Activated naive CD4-positive, alpha-beta T cell treated with anti-CD3 and anti-CD28 coated beads for 36 hours (primary cell): ENCODE data around the gene CUL1. TPM values are rescaled to one million over a fixed set of nuclear protein-coding genes. Genes with fewer than 3 reads are reported as not detected.
A peak's percentile ranks its signal among the peaks of the same experiment; 100 is the strongest.

ENCODE experiments used
- CTCF ChIA-PET: fragments of 350-600 bp; sonication (Branson Sonifier 250); formaldehyde crosslinking; loops from one replicate; lab custom pipeline; 2021; ENCODE audit warnings: antibody characterized with exemption; lab: Charles Lee
- DNase-seq: peaks from one replicate; pipeline ENCODE4 v3.0.0-alpha.2; 2020
- H3K27ac Mint-ChIP-seq: one replicate; pipeline ENCODE4 v1.8.0; 2021; ENCODE audit warnings: mild to moderate bottlenecking, mixed read lengths
- H3K27me3 Mint-ChIP-seq: one replicate; pipeline ENCODE4 v1.8.0; 2021; ENCODE audit warnings: low read depth, mixed read lengths
- H3K36me3 Mint-ChIP-seq: one replicate; pipeline ENCODE4 v1.8.0; 2021; ENCODE audit warnings: low read depth, mixed read lengths
- H3K4me1 Mint-ChIP-seq: one replicate; pipeline ENCODE4 v1.8.0; 2021; ENCODE audit warnings: low read depth, mixed read lengths
- H3K4me3 Mint-ChIP-seq: one replicate; pipeline ENCODE4 v1.8.0; 2021; ENCODE audit warnings: mild to moderate bottlenecking, moderate library complexity, mixed read lengths
- H3K9me3 Mint-ChIP-seq: one replicate; pipeline ENCODE4 v1.8.0; 2021; ENCODE audit warnings: mixed read lengths
- intact Hi-C: fragments of 100-400 bp; cut with micrococcal nuclease; formaldehyde crosslinking; loops from one replicate; pipeline ENCODE4 v1.15.1; 2023
- total RNA-seq, 2 experiments: library from RNA; stranded (reverse); gene quantifications; one replicate each; pipeline ENCODE4 v1.2.3, GENCODE V29; 2021

Gene CUL1
- total RNA-seq, 2 experiments from 2014 or later: 59.6 to 62.2 TPM

- CTCF ChIA-PET: no interaction called here
- Mint-ChIP-seq H3K27ac (no peak overlapping the region), H3K4me1 (no peaks in the 10 kb centered on the region), H3K36me3 (no peaks in the 10 kb centered on the region), H3K27me3 (peaks cover 2% of the 10 kb centered on the region), H3K4me3 (no peak overlapping the region), H3K9me3 (no peaks in the 10 kb centered on the region)
- intact Hi-C loops: no loop called here
- no peak for DNase-seq
Measured at GRCh38 chr7:148674689-148675088, 24.0 kb upstream of the CUL1 start.

- Mint-ChIP-seq H3K4me3 (no peak overlapping the region), H3K9me3 (peaks cover 4% of the 10 kb centered on the region), H3K27ac (no peak overlapping the region), H3K36me3 (no peaks in the 10 kb centered on the region), H3K4me1 (no peaks in the 10 kb centered on the region), H3K27me3 (peaks cover 2% of the 10 kb centered on the region)
- no peak for DNase-seq
- CTCF ChIA-PET: no interaction called here
- intact Hi-C loops: no loop called here
Measured at GRCh38 chr7:148676291-148676690, 22.4 kb upstream of the CUL1 start.

- peaks cover 7% of the 10 kb centered on the region for H3K9me3 Mint-ChIP-seq
- H3K4me3 Mint-ChIP-seq: no peak overlapping the region
- H3K27me3 Mint-ChIP-seq: no peaks in the 10 kb centered on the region
- CTCF ChIA-PET: no interaction called here
- H3K4me1 Mint-ChIP-seq: no peaks in the 10 kb centered on the region
- no peaks in the 10 kb centered on the region for H3K36me3 Mint-ChIP-seq
- no peak overlapping the region for H3K27ac Mint-ChIP-seq
- no peak for DNase-seq
- intact Hi-C loops: no loop called here
Measured at GRCh38 chr7:148681821-148682220, 16.9 kb upstream of the CUL1 start.

- Mint-ChIP-seq H3K9me3 (peaks cover 7% of the 10 kb centered on the region), H3K4me3 (no peak overlapping the region), H3K4me1 (no peaks in the 10 kb centered on the region), H3K36me3 (no peaks in the 10 kb centered on the region), H3K27ac (no peak overlapping the region), H3K27me3 (no peaks in the 10 kb centered on the region)
- DNase-seq: no peak
- CTCF ChIA-PET: no interaction called here
- intact Hi-C loops: no loop called here
Measured at GRCh38 chr7:148684289-148684830, 14.3 kb upstream of the CUL1 start.

- peaks cover 3% of the 10 kb centered on the region for H3K9me3 Mint-ChIP-seq
Measured at GRCh38 chr7:148686312-148686937, 12.3 kb upstream of the CUL1 start.

GRCh38 chr7:148687555-148687954, 11.1 kb upstream of the CUL1 start:
- CTCF ChIA-PET: no interaction called here
- no peak for DNase-seq
- no peak overlapping the region for H3K4me3 Mint-ChIP-seq
- H3K36me3 Mint-ChIP-seq: no peaks in the 10 kb centered on the region
- H3K9me3 Mint-ChIP-seq: no peaks in the 10 kb centered on the region
- H3K27me3 Mint-ChIP-seq: no peaks in the 10 kb centered on the region
- peaks cover 3% of the 10 kb centered on the region for H3K4me1 Mint-ChIP-seq
- H3K27ac Mint-ChIP-seq: no peak overlapping the region
- intact Hi-C loops: no loop called here

More at GRCh38 chr7:148686312-148686937, 12.3 kb upstream of the CUL1 start:
- peaks cover 3% of the 10 kb centered on the region for H3K4me1 Mint-ChIP-seq
- CTCF ChIA-PET: interaction anchor here (0.6 to 1.0 kb wide), 3 partner anchors 8 to 111 kb away, joined by 3 read pairs; no protein-coding TSS in a partner anchor
- H3K27ac Mint-ChIP-seq: no peak overlapping the region
- no peaks in the 10 kb centered on the region for H3K27me3 Mint-ChIP-seq
- H3K4me3 Mint-ChIP-seq: no peak overlapping the region
- H3K36me3 Mint-ChIP-seq: no peaks in the 10 kb centered on the region
- DNase-seq: no peak
- intact Hi-C loops: no loop called here

GRCh38 chr7:148688526-148688925, 10.2 kb upstream of the CUL1 start:
- Mint-ChIP-seq H3K27me3 (no peaks in the 10 kb centered on the region), H3K27ac (no peak overlapping the region), H3K4me1 (peaks cover 3% of the 10 kb centered on the region), H3K9me3 (no peaks in the 10 kb centered on the region), H3K36me3 (no peaks in the 10 kb centered on the region), H3K4me3 (no peak overlapping the region)
- CTCF ChIA-PET: no interaction called here
- no peak for DNase-seq
- intact Hi-C loops: no loop called here

GRCh38 chr7:148693651-148694050, 5.1 kb upstream of the CUL1 start:
- CTCF ChIA-PET: no interaction called here
- H3K9me3 Mint-ChIP-seq: no peaks in the 10 kb centered on the region

GRCh38 chr7:148694631-148695030, 4.1 kb upstream of the CUL1 start:
- no peak overlapping the region for H3K4me3 Mint-ChIP-seq
- CTCF ChIA-PET: interaction anchor here (0.7 kb wide), 2 partner anchors 8 to 412 kb away, joined by 3 to 4 read pairs; no protein-coding TSS in a partner anchor
- no peak for DNase-seq

More at GRCh38 chr7:148693651-148694050, 5.1 kb upstream of the CUL1 start:
- peaks cover 4% of the 10 kb centered on the region for H3K36me3 Mint-ChIP-seq
- peaks cover 28% of the 10 kb centered on the region for H3K4me1 Mint-ChIP-seq
- no peak for DNase-seq
- H3K4me3 Mint-ChIP-seq: no peak overlapping the region
- intact Hi-C loops: loop anchor here (10.0 kb wide), 1 partner anchor 551 kb away; no protein-coding TSS in a partner anchor
- H3K27ac Mint-ChIP-seq: no peak overlapping the region
- no peaks in the 10 kb centered on the region for H3K27me3 Mint-ChIP-seq

GRCh38 chr7:148695953-148696352, 2.8 kb upstream of the CUL1 start:
- Mint-ChIP-seq H3K27me3 (no peaks in the 10 kb centered on the region), H3K4me3 (no peak overlapping the region), H3K4me1 (peaks cover 30% of the 10 kb centered on the region), H3K9me3 (no peaks in the 10 kb centered on the region), H3K36me3 (peaks cover 14% of the 10 kb centered on the region), H3K27ac (peak overlapping the region; percentile 66)
- DNase-seq: peak; percentile 21
- intact Hi-C loops: loop anchor here (2.0 to 10.0 kb wide), 4 partner anchors 267 to 549 kb away; partner anchors contain the start of gene ZNF786
- CTCF ChIA-PET: no interaction called here

More at GRCh38 chr7:148694631-148695030, 4.1 kb upstream of the CUL1 start:
- Mint-ChIP-seq H3K9me3 (no peaks in the 10 kb centered on the region), H3K27me3 (no peaks in the 10 kb centered on the region), H3K4me1 (peaks cover 28% of the 10 kb centered on the region), H3K27ac (no peak overlapping the region), H3K36me3 (peaks cover 4% of the 10 kb centered on the region)
- intact Hi-C loops: loop anchor here (10.0 kb wide), 1 partner anchor 550 kb away; no protein-coding TSS in a partner anchor

- peaks cover 14% of the 10 kb centered on the region for H3K36me3 Mint-ChIP-seq
- intact Hi-C loops: loop anchor here (1.0 to 10.0 kb wide), 16 partner anchors 31 to 548 kb away; partner anchors contain the start of genes PDIA4 and ZNF786
- peak overlapping the region; percentile 97 for H3K27ac Mint-ChIP-seq
- no peaks in the 10 kb centered on the region for H3K27me3 Mint-ChIP-seq
- CTCF ChIA-PET: interaction anchor here (1.0 kb wide), 1 partner anchor 112 kb away, joined by 3 read pairs; no protein-coding TSS in a partner anchor
- H3K9me3 Mint-ChIP-seq: no peaks in the 10 kb centered on the region
- no peak for DNase-seq
- H3K4me3 Mint-ChIP-seq: peak overlapping the region; percentile 3
- peaks cover 38% of the 10 kb centered on the region for H3K4me1 Mint-ChIP-seq
Measured at GRCh38 chr7:148696787-148697186, 1.9 kb upstream of the CUL1 start.

- Mint-ChIP-seq H3K4me1 (peaks cover 44% of the 10 kb centered on the region), H3K36me3 (peaks cover 14% of the 10 kb centered on the region), H3K27ac (peak overlapping the region; percentile 97), H3K4me3 (peak overlapping the region; percentile 83), H3K27me3 (no peaks in the 10 kb centered on the region), H3K9me3 (no peaks in the 10 kb centered on the region)
- peak; percentile 93 for DNase-seq
- intact Hi-C loops: loop anchor here (1.0 to 10.0 kb wide), 18 partner anchors 30 to 547 kb away; partner anchors contain the start of genes EZH2, PDIA4, ZNF425 and ZNF786
- CTCF ChIA-PET: interaction anchor here (1.0 to 1.8 kb wide), 5 partner anchors 50 to 266 kb away, joined by 3 to 5 read pairs (median 4); no protein-coding TSS in a partner anchor
Measured at GRCh38 chr7:148697256-148698006, 1.3 kb upstream of the CUL1 start.
